ENCODE results near the gene ABLIM2. TPM values are rescaled to one million over a fixed set of nuclear protein-coding genes. Genes with fewer than 3 reads are reported as not detected.

Gene ABLIM2
- total RNA-seq, 4 donors from 2014 or later: 5.9 to 20.0 (median 8.6) TPM

DNA sequence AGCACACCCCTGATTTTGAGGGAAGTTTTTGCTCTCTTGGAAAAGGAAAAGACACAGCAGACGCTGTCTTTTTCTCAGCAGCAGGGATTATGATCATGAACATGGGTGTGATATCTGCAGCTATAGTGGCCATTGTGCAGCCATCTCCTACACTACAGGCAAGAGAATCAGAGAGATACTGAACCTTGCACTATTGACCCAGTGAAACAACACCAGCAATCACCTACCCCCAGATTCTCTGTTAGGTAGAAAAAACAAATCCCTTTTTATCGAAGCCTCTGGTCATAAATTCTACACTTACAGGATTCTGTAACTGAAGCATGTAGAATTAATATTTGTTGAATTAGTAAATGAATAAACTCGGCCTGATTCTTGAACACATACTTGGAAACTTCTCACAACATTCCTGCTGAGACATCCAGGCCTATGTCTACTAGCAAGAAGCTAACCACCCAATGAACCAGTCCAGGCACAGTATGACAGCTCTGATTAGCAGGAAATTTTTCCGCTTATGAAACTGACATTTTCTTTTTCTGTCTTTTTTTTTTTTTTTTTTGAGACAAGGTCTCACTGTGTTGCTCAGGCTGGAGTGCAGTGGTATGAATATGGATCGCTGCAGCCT lies 213.9 kb downstream of the ABLIM2 start:
- TF ChIP-seq, protein P1, sequence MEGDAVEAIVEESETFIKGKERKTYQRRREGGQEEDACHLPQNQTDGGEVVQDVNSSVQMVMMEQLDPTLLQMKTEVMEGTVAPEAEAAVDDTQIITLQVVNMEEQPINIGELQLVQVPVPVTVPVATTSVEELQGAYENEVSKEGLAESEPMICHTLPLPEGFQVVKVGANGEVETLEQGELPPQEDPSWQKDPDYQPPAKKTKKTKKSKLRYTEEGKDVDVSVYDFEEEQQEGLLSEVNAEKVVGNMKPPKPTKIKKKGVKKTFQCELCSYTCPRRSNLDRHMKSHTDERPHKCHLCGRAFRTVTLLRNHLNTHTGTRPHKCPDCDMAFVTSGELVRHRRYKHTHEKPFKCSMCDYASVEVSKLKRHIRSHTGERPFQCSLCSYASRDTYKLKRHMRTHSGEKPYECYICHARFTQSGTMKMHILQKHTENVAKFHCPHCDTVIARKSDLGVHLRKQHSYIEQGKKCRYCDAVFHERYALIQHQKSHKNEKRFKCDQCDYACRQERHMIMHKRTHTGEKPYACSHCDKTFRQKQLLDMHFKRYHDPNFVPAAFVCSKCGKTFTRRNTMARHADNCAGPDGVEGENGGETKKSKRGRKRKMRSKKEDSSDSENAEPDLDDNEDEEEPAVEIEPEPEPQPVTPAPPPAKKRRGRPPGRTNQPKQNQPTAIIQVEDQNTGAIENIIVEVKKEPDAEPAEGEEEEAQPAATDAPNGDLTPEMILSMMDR (IDR thresholded peaks at IDR 0.05; ENCODE audit: low read depth): no peak

- TF ChIP-seq, protein P1 (IDR thresholded peaks at IDR 0.05; ENCODE audit: low read depth): no peak
These were observed 215.4 kb downstream of the ABLIM2 start for GRCh38 chr4:7943211-7943610.

DNA sequence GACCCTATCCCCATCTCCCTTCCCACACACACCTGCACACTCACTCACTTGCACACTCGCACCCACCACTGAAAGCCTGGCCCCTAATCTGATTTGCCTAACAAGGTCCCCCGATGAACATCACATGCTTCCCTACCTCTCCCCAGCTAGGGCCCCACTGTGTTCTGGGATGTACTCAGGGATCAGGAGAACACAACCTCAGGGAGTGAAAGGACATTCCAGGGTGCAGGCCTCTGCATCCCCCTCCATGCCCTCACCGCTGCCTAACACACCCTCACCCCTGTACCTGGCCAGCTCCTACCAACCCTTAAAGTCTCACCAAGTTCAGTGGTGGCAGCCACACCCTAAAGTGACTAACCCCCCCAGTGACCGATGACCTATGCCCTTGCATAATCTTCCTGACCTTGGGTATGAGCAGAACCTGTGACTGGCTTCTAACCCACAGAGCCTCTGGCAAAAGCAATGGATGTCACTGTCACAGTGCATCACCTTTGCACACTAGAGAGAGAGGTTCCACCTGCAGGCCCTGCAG lies 216.6 kb downstream of the ABLIM2 start:
- TF ChIP-seq, protein P1 (IDR thresholded peaks at IDR 0.05; ENCODE audit: low read depth): no peak

DNA sequence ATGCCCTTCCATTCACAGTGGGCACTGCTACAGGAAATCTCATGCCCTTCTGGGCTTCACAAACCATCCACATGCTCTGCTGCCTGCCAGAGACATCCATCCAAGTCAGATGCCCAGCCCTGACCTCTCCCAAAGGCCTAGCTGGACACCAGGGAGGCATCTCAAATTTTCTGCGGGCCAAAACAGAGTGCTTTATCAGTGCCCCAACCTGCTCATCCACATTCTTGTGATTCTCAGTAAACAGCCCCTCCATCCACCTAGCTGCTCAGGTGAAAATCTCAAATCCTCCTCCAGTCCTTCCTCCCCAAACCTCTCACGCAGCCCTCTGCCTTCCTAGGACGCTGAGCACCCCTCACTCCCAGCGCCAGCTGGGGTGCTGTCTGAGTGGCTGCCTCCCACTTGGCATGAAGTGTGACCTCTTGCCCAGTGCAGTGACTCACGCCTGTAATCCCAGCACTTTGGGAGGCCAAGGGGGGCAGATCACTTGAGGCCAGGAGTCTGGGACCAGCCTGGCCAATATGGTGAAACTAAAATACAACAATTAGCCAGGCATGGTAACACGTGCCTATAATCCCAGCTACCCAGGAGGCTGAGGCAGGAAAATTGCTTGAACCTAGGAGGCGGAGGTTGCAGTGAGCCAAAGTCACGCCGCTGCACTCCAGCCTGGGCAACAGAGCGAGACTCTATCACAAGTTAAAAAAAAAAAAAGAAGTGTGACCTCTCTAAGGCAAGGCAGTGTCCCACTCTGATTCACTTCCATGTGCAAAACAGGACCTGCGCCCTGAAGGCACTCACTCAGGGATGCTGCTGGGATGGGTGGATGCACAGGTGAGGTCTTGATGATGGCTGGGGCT lies 217.3 kb downstream of the ABLIM2 start:
- TF ChIP-seq, protein P1 (IDR thresholded peaks at IDR 0.05; ENCODE audit: low read depth): no peak

DNA sequence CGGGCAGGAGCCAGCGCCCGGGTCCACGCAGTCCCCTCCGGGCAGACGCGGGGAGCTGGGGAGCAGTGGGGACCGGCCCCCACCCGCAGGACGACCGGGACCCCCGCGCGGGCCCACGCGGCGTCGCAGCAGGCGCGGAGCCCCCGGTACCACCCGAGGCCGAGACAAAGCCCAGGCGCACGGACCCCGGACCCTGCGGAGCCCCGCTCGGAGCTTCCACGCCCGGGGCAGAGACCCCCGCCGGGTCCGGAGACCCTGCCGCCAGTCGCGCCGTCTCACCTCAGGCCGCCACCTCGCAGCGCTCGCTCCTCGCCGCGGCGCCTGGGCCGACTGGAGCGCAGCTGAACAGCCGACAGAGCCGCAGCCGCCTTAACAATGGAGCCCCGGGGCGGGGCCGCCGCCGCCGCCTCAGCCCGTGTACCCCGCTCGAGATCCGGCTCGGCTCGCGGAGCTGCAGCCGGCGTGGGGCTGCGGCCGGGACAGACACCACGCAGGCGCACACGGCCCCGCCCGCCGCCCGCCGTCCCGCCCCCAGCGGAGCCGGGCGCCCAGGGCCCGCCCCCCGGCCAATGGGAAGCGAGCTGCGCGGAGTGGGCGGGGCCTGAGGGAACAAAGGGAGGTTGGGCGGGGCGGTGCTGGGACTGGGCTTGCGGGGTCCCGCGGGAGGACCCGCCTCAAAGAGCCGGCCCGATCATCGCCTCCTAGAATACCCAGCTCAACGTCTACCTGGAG lies 219.1 kb downstream of the ABLIM2 start, which contains the start of gene AFAP1:
Gene AFAP1 (minus strand): TSS at position 485 of the 732 bp plus-strand sequence. CDS start 67,783 bp downstream, outside the sequence.
- TF ChIP-seq, protein P1 (IDR thresholded peaks at IDR 0.05; ENCODE audit: low read depth): no peak

- TF ChIP-seq, protein P1 (IDR thresholded peaks at IDR 0.05; ENCODE audit: low read depth): no peak
These were observed 219.8 kb downstream of the ABLIM2 start for GRCh38 chr4:7938609-7939376.
